Bronchial epithelial cell (primary cell): ENCODE results near the gene RGCC. TPM values are rescaled to one million over a fixed set of nuclear protein-coding genes. Genes with fewer than 3 reads are reported as not detected.
A peak's percentile ranks its signal among the peaks of the same experiment; 100 is the strongest.
"Not testable (repeated sequence)": the region's sequence is repeated elsewhere in the genome, so short reads cannot be mapped to it uniquely, and the experiment has no call there.

Experiments used
- DNase-seq: peaks from one replicate; pipeline ENCODE4 v3.0.0-alpha.2; 2010; ENCODE audit warnings: low read depth
- FAIRE-seq: peaks from 2 replicates; lab custom pipeline; 2011; peaks lifted over from hg19 to GRCh38; lab: Jason Lieb, UNC
- H3K27me3 ChIP-seq: 2 replicates; pipeline ENCODE4 v1.5.1; 2011; ENCODE audit warnings: low read length; ENCODE audit not compliant: control insufficient read depth, insufficient read depth
- H3K36me3 ChIP-seq: 2 replicates; pipeline ENCODE4 v1.5.1; 2011; ENCODE audit warnings: low read length; ENCODE audit not compliant: control insufficient read depth, insufficient read depth
- H3K4me3 ChIP-seq: 2 replicates; pipeline ENCODE4 v1.5.1; 2011; ENCODE audit warnings: mild to moderate bottlenecking, low read depth, low read length, control low read depth
- CTCF ChIP-seq: IDR thresholded peaks from 2 replicates; pipeline ENCODE4 v1.5.1; 2011; ENCODE audit warnings: mild to moderate bottlenecking, moderate library complexity, low read length, control low read depth, inconsistent platforms; ENCODE audit not compliant: insufficient read depth, severe bottlenecking
- total RNA-seq: library from RNA; depleted of rRNA; stranded (reverse); fragments of >200 nt; gene quantifications from 2 replicates; pipeline ENCODE4 v1.2.1, GENCODE V29; 2014

Gene RGCC
- total RNA-seq, 1 donor from 2014 or later: 13.2 TPM

- TF ChIP-seq CTCF: no peak
- Histone ChIP-seq H3K4me3 (no peak overlapping the region), H3K36me3 (no peaks in the 10 kb centered on the region), H3K27me3 (no peaks in the 10 kb centered on the region)
- DNase-seq: no peak
- no peak for FAIRE-seq
Measured at GRCh38 chr13:41413872-41414271, 43.5 kb upstream of the RGCC start.

- FAIRE-seq (no peak), DNase-seq (no peak)
- Histone ChIP-seq H3K4me3 (no peak overlapping the region), H3K27me3 (no peaks in the 10 kb centered on the region), H3K36me3 (no peaks in the 10 kb centered on the region)
- TF ChIP-seq CTCF: no peak
Measured at GRCh38 chr13:41416276-41416675, 41.1 kb upstream of the RGCC start.

- DNase-seq (peak; percentile 45), FAIRE-seq (no peak)
- TF ChIP-seq CTCF: no peak
- no peaks in the 10 kb centered on the region for H3K36me3 ChIP-seq
- H3K27me3 ChIP-seq: no peaks in the 10 kb centered on the region
- H3K4me3 ChIP-seq: no peak overlapping the region
Measured at GRCh38 chr13:41418027-41418426, 39.3 kb upstream of the RGCC start.

- TF ChIP-seq CTCF: no peak
- DNase-seq: peak; percentile 72
- FAIRE-seq: no peak
- no peaks in the 10 kb centered on the region for H3K27me3 ChIP-seq
- H3K4me3 ChIP-seq: no peak overlapping the region
- no peaks in the 10 kb centered on the region for H3K36me3 ChIP-seq
Measured at GRCh38 chr13:41418731-41419130, 38.6 kb upstream of the RGCC start.

GRCh38 chr13:41419206-41419605, 38.1 kb upstream of the RGCC start:
- no peaks in the 10 kb centered on the region for H3K27me3 ChIP-seq
- DNase-seq (no peak), FAIRE-seq (no peak)
- no peak overlapping the region for H3K4me3 ChIP-seq
- no peaks in the 10 kb centered on the region for H3K36me3 ChIP-seq
- TF ChIP-seq CTCF: no peak

GRCh38 chr13:41420146-41420545, 37.2 kb upstream of the RGCC start:
- FAIRE-seq (no peak), DNase-seq (no peak)
- H3K4me3 ChIP-seq: no peak overlapping the region
- H3K27me3 ChIP-seq: no peaks in the 10 kb centered on the region
- H3K36me3 ChIP-seq: no peaks in the 10 kb centered on the region
- TF ChIP-seq CTCF: no peak

- not testable (repeated sequence) for H3K4me3 ChIP-seq, FAIRE-seq, H3K36me3 ChIP-seq, DNase-seq, H3K27me3 ChIP-seq
Measured at GRCh38 chr13:41421330-41421729, 36.0 kb upstream of the RGCC start.

- H3K27me3 ChIP-seq, FAIRE-seq, H3K4me3 ChIP-seq, DNase-seq, H3K36me3 ChIP-seq: not testable (repeated sequence)
Measured at GRCh38 chr13:41421983-41422382, 35.4 kb upstream of the RGCC start.

GRCh38 chr13:41423259-41423658, 34.1 kb upstream of the RGCC start:
- not testable (repeated sequence) for H3K36me3 ChIP-seq, H3K4me3 ChIP-seq, H3K27me3 ChIP-seq, DNase-seq, FAIRE-seq
